Measurements from ENCODE around the gene GPSM1. TPM values are rescaled to one million over a fixed set of nuclear protein-coding genes. Genes with fewer than 3 reads are reported as not detected.

Gene GPSM1
- polyA plus RNA-seq, 1 of the 3 experiments (the other 2 are of a cell fraction) = 26.7 TPM

GRCh38 chr9:136343884-136344269 lies 16.5 kb downstream of the GPSM1 start:
- Histone ChIP-seq H3K36me3 (replicated peaks in 1 of 2; ENCODE audit: control insufficient read depth in 1 of 2, insufficient read depth in 2 of 2, low read length in 1 of 2) (peaks cover 0 to 33% of the 10 kb centered on the region in 2 experiments), H3F3A (replicated peaks; ENCODE audit: insufficient read depth) (no peaks in the 10 kb centered on the region), H2AFZ (ENCODE audit: low read depth) (no peak overlapping the region), H3K9ac (no peak overlapping the region), H3K9me3 (no peaks in the 10 kb centered on the region), H3K4me1 (ENCODE audit: control insufficient read depth in 1 of 2, insufficient read depth in 2 of 2, low read depth in 1 of 2, low read length in 1 of 2) (peaks cover 0 to 42% of the 10 kb centered on the region in 2 experiments; a peak in 1 of 4 replicates), H3K27ac (ENCODE audit: low read depth in 2 of 2, low read length in 1 of 2) (no peak overlapping the region), H3K9me2 (no peaks in the 10 kb centered on the region), H3K79me2 (ENCODE audit: insufficient read depth) (no peaks in the 10 kb centered on the region), H3K27me3 (ENCODE audit: insufficient read depth) (no peaks in the 10 kb centered on the region), H4K20me1 (ENCODE audit: insufficient read depth) (no peaks in the 10 kb centered on the region), H3K4me3 (ENCODE audit: low read depth in 2 of 2, low read length in 1 of 2) (no peak overlapping the region), H3K4me2 (no peak overlapping the region)
- TF ChIP-seq PBX3 (IDR thresholded peaks at IDR 0.05) (no peak), TAF1 (IDR thresholded peaks at IDR 0.05; ENCODE audit: borderline replicate concordance, low read depth, low read length) (no peak), POLR2AphosphoS5 (IDR thresholded peaks at IDR 0.05; ENCODE audit: low read depth, low read length) (no peak), FOSL2 (IDR thresholded peaks at IDR 0.05; ENCODE audit: borderline replicate concordance, low read depth) (no peak), ELF1 (IDR thresholded peaks at IDR 0.05) (no peak), MEF2A (IDR thresholded peaks at IDR 0.05; ENCODE audit: borderline replicate concordance, low read depth) (no peak), RAD21 (IDR thresholded peaks at IDR 0.05; ENCODE audit: low read length) (no peak), CHD2 (IDR thresholded peaks at IDR 0.05; ENCODE audit: low read length, partially characterized antibody) (no peak), NFIC (IDR thresholded peaks at IDR 0.05; ENCODE audit: borderline replicate concordance) (no peak)
- TF ChIP-seq, protein P1, sequence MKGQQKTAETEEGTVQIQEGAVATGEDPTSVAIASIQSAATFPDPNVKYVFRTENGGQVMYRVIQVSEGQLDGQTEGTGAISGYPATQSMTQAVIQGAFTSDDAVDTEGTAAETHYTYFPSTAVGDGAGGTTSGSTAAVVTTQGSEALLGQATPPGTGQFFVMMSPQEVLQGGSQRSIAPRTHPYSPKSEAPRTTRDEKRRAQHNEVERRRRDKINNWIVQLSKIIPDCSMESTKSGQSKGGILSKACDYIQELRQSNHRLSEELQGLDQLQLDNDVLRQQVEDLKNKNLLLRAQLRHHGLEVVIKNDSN (IDR thresholded peaks at IDR 0.05; ENCODE audit: borderline replicate concordance, low read depth) = no peak
- TF ChIP-seq, protein P2, sequence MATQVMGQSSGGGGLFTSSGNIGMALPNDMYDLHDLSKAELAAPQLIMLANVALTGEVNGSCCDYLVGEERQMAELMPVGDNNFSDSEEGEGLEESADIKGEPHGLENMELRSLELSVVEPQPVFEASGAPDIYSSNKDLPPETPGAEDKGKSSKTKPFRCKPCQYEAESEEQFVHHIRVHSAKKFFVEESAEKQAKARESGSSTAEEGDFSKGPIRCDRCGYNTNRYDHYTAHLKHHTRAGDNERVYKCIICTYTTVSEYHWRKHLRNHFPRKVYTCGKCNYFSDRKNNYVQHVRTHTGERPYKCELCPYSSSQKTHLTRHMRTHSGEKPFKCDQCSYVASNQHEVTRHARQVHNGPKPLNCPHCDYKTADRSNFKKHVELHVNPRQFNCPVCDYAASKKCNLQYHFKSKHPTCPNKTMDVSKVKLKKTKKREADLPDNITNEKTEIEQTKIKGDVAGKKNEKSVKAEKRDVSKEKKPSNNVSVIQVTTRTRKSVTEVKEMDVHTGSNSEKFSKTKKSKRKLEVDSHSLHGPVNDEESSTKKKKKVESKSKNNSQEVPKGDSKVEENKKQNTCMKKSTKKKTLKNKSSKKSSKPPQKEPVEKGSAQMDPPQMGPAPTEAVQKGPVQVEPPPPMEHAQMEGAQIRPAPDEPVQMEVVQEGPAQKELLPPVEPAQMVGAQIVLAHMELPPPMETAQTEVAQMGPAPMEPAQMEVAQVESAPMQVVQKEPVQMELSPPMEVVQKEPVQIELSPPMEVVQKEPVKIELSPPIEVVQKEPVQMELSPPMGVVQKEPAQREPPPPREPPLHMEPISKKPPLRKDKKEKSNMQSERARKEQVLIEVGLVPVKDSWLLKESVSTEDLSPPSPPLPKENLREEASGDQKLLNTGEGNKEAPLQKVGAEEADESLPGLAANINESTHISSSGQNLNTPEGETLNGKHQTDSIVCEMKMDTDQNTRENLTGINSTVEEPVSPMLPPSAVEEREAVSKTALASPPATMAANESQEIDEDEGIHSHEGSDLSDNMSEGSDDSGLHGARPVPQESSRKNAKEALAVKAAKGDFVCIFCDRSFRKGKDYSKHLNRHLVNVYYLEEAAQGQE (IDR thresholded peaks at IDR 0.05; ENCODE audit: low read depth, low read length) = no peak
- TF ChIP-seq, protein P3, sequence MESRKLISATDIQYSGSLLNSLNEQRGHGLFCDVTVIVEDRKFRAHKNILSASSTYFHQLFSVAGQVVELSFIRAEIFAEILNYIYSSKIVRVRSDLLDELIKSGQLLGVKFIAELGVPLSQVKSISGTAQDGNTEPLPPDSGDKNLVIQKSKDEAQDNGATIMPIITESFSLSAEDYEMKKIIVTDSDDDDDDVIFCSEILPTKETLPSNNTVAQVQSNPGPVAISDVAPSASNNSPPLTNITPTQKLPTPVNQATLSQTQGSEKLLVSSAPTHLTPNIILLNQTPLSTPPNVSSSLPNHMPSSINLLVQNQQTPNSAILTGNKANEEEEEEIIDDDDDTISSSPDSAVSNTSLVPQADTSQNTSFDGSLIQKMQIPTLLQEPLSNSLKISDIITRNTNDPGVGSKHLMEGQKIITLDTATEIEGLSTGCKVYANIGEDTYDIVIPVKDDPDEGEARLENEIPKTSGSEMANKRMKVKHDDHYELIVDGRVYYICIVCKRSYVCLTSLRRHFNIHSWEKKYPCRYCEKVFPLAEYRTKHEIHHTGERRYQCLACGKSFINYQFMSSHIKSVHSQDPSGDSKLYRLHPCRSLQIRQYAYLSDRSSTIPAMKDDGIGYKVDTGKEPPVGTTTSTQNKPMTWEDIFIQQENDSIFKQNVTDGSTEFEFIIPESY (IDR thresholded peaks at IDR 0.05; ENCODE audit: borderline replicate concordance, low read depth) = no peak
- 98% methylated on average over 23 of the region's 24 CpGs for WGBS (ENCODE audit: low lambda C conversion rate)
- POLR2A ChIA-PET = no interaction called here
- no peak for DNase-seq
- CTCF ChIA-PET = interaction anchor here (1.9 to 3.7 kb wide), 5 partner anchors 11 to 57 kb away, joined by 4 to 28 read pairs (median 14); partner anchors contain the start of genes DNLZ and SNAPC4

Measured in SK-N-SH (cell line).